K562 (cell line): ENCODE results near the gene PRSS38. TPM values are rescaled to one million over a fixed set of nuclear protein-coding genes. Genes with fewer than 3 reads are reported as not detected.

Experiments used
- CGGBP1 ChIP-seq: fragments of 250-450 bp; sonication (Bioruptor Pico); IDR thresholded peaks from 2 replicates; pipeline ENCODE4 v1.9.0; 2021; ENCODE audit warnings: mild to moderate bottlenecking
- FUS ChIP-seq: fragments of 200-400 bp; formaldehyde crosslinking; optimal IDR thresholded peaks from 2 replicates; pipeline ENCODE3; 2017; ENCODE audit warnings: low read depth, low read length
- JUN ChIP-seq, 2 experiments: sonication (generic) in 1 of 2; formaldehyde crosslinking in 1 of 2; IDR thresholded peaks; 2 replicates each; pipeline versions ENCODE4 v1.6.1 to v1.8.0; 2012 to 2022; ENCODE audit warnings: borderline replicate concordance in 2 of 2, mild to moderate bottlenecking in 2 of 2, improper control_type of control experiment in 1 of 2, low read depth in 1 of 2, low read length in 1 of 2, missing genetic modification reagents in 1 of 2
- MYBL2 ChIP-seq, 2 experiments: fragments of 450-650 bp in 1 of 2; sonication (generic) in 1 of 2; formaldehyde crosslinking in 1 of 2; IDR thresholded peaks; 2 replicates each; pipeline versions ENCODE4 v1.6.1 to v1.8.1; 2017 to 2022; ENCODE audit warnings: borderline replicate concordance in 1 of 2, inconsistent platforms in 1 of 2, low read depth in 1 of 2, mild to moderate bottlenecking in 1 of 2, missing genetic modification reagents in 1 of 2, moderate library complexity in 1 of 2
- NCOA4 ChIP-seq: fragments of 450-650 bp; IDR thresholded peaks from 2 replicates; pipeline ENCODE4 v1.6.1; 2018; ENCODE audit warnings: mild to moderate bottlenecking; ENCODE audit not compliant: partially characterized antibody
- PTTG1 ChIP-seq: fragments of 450-650 bp; IDR thresholded peaks from 2 replicates; pipeline ENCODE4 v1.6.1; 2016; ENCODE audit warnings: low read depth, mild to moderate bottlenecking, missing genetic modification characterization, missing compliant biosample characterization
- RAD21 ChIP-seq, 2 experiments: fragments of 250-450 bp in 1 of 2; fragments of 450-650 bp in 1 of 2; sonication (Bioruptor Pico) in 1 of 2; formaldehyde crosslinking in 1 of 2; IDR thresholded peaks in 1 of 2; conservative IDR thresholded peaks in 1 of 2; 2 replicates each; pipeline versions ENCODE4 v1.4.0 to v1.8.0; 2020 to 2022; ENCODE audit warnings: mild to moderate bottlenecking in 2 of 2, moderate library complexity in 1 of 2
- RAD51 ChIP-seq: fragments of 450-650 bp; IDR thresholded peaks from 2 replicates; pipeline ENCODE4 v1.7.1; 2016; ENCODE audit warnings: low read depth, mild to moderate bottlenecking, borderline replicate concordance
- RCOR1 ChIP-seq, 2 experiments: IDR thresholded peaks; 2 replicates each; pipeline ENCODE4 v1.6.1; 2012; ENCODE audit warnings: low read depth in 2 of 2, low read length in 2 of 2, borderline replicate concordance in 1 of 2, improper control_type of control experiment in 1 of 2
- XRCC5 ChIP-seq: fragments of 200-400 bp; formaldehyde crosslinking; IDR thresholded peaks from 2 replicates; pipeline ENCODE4 v1.6.1; 2017; ENCODE audit warnings: low read depth, mild to moderate bottlenecking, low read length
- YBX1 ChIP-seq: fragments of 450-650 bp; IDR thresholded peaks from 2 replicates; pipeline ENCODE4 v1.7.1; 2016; ENCODE audit warnings: mild to moderate bottlenecking
- ZNF41 ChIP-seq: fragments of 250-450 bp; sonication (Bioruptor Pico); conservative IDR thresholded peaks from 2 replicates; pipeline ENCODE4 v1.4.0; 2020; ENCODE audit warnings: mild to moderate bottlenecking
- ZNF668 ChIP-seq: fragments of 250-450 bp; sonication (Bioruptor Pico); IDR thresholded peaks from 2 replicates; pipeline ENCODE4 v1.8.0; 2022; ENCODE audit warnings: mild to moderate bottlenecking, inconsistent platforms
- polyA plus RNA-seq, 8 experiments: library from polyadenylated mRNA; depleted of rRNA in 4 of 8; stranded (reverse) in 5 of 8; unstranded in 3 of 8; fragments of >200 nt; fragmentation: Nextera tagmentation in 2 of 8; fragmentation: Illumina TruSeq in 1 of 8; extraction: Ambion mirVana in 2 of 8; extraction: Trizol in 1 of 8; gene quantifications; 2 replicates each; pipeline versions ENCODE4 v1.2.1 to v1.2.3, GENCODE V29; 2011 to 2014; ENCODE audit warnings: inconsistent platforms in 1 of 8, missing spikeins in 1 of 8
- total RNA-seq, 7 experiments: library from RNA; depleted of rRNA in 6 of 7; stranded (reverse); fragments of >200 nt in 6 of 7; fragmentation: Illumina TruSeq in 2 of 7; extraction: Trizol in 2 of 7; gene quantifications; 2 replicates each; pipeline versions ENCODE4 v1.2.1 to v1.2.3, GENCODE V29; 2011 to 2021; ENCODE audit warnings: low replicate concordance in 1 of 7
- TF ChIP-seq, protein P1 (sequence below): fragments of 450-650 bp; IDR thresholded peaks from 2 replicates; pipeline ENCODE4 v1.6.1; 2016; ENCODE audit warnings: mild to moderate bottlenecking, moderate library complexity

Gene PRSS38
- total and polyA plus RNA-seq, 9 of the 15 experiments (the other 6 are each of a cell fraction or from before 2014, with no cell fraction given): 0.09 to 0.14 TPM; not detected in 7

DNA sequence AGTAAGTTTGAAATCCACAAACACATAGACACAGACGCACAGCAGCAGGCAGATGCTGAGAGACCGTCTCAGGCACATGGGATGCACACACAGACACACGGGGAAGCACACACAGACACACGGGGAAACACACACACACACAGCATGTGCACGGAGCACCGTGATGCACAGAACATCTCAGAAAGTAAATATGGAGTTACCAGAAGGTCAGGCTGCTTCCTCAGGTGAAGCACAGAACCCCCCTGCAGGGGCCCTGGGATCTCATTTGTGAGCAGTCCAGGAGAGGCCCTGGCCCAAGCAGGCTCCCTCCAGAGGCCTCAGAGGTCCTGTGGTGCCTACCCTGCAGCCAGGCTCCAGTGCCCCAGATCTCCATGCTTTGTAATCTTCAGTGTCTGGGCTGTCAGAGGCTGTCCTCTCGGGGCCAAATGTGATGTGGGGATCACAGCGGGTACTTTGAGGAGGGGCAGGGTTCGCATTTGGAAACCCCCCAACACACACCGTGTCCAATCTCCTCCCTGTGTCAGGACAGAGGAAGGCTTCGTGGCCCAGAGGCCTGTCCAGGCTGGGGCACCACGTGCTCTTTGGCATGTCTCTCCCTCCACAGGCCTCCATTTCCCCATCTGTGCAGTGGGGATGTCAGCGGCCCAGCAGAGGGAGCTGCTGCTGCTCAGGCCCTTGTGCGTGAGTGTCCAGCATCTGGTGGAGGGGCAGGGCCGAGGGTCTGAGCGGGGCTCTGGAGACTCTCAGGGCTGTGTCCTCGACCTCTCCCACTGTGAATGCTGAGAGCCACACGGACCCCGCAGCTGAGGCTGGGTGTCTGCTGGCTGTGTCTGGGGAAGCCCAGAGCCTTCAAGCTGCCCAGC lies 23.0 kb upstream of the PRSS38 start (continued):
- TF ChIP-seq, protein P1, sequence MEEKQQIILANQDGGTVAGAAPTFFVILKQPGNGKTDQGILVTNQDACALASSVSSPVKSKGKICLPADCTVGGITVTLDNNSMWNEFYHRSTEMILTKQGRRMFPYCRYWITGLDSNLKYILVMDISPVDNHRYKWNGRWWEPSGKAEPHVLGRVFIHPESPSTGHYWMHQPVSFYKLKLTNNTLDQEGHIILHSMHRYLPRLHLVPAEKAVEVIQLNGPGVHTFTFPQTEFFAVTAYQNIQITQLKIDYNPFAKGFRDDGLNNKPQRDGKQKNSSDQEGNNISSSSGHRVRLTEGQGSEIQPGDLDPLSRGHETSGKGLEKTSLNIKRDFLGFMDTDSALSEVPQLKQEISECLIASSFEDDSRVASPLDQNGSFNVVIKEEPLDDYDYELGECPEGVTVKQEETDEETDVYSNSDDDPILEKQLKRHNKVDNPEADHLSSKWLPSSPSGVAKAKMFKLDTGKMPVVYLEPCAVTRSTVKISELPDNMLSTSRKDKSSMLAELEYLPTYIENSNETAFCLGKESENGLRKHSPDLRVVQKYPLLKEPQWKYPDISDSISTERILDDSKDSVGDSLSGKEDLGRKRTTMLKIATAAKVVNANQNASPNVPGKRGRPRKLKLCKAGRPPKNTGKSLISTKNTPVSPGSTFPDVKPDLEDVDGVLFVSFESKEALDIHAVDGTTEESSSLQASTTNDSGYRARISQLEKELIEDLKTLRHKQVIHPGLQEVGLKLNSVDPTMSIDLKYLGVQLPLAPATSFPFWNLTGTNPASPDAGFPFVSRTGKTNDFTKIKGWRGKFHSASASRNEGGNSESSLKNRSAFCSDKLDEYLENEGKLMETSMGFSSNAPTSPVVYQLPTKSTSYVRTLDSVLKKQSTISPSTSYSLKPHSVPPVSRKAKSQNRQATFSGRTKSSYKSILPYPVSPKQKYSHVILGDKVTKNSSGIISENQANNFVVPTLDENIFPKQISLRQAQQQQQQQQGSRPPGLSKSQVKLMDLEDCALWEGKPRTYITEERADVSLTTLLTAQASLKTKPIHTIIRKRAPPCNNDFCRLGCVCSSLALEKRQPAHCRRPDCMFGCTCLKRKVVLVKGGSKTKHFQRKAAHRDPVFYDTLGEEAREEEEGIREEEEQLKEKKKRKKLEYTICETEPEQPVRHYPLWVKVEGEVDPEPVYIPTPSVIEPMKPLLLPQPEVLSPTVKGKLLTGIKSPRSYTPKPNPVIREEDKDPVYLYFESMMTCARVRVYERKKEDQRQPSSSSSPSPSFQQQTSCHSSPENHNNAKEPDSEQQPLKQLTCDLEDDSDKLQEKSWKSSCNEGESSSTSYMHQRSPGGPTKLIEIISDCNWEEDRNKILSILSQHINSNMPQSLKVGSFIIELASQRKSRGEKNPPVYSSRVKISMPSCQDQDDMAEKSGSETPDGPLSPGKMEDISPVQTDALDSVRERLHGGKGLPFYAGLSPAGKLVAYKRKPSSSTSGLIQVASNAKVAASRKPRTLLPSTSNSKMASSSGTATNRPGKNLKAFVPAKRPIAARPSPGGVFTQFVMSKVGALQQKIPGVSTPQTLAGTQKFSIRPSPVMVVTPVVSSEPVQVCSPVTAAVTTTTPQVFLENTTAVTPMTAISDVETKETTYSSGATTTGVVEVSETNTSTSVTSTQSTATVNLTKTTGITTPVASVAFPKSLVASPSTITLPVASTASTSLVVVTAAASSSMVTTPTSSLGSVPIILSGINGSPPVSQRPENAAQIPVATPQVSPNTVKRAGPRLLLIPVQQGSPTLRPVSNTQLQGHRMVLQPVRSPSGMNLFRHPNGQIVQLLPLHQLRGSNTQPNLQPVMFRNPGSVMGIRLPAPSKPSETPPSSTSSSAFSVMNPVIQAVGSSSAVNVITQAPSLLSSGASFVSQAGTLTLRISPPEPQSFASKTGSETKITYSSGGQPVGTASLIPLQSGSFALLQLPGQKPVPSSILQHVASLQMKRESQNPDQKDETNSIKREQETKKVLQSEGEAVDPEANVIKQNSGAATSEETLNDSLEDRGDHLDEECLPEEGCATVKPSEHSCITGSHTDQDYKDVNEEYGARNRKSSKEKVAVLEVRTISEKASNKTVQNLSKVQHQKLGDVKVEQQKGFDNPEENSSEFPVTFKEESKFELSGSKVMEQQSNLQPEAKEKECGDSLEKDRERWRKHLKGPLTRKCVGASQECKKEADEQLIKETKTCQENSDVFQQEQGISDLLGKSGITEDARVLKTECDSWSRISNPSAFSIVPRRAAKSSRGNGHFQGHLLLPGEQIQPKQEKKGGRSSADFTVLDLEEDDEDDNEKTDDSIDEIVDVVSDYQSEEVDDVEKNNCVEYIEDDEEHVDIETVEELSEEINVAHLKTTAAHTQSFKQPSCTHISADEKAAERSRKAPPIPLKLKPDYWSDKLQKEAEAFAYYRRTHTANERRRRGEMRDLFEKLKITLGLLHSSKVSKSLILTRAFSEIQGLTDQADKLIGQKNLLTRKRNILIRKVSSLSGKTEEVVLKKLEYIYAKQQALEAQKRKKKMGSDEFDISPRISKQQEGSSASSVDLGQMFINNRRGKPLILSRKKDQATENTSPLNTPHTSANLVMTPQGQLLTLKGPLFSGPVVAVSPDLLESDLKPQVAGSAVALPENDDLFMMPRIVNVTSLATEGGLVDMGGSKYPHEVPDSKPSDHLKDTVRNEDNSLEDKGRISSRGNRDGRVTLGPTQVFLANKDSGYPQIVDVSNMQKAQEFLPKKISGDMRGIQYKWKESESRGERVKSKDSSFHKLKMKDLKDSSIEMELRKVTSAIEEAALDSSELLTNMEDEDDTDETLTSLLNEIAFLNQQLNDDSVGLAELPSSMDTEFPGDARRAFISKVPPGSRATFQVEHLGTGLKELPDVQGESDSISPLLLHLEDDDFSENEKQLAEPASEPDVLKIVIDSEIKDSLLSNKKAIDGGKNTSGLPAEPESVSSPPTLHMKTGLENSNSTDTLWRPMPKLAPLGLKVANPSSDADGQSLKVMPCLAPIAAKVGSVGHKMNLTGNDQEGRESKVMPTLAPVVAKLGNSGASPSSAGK: peak; percentile 28; the same call in 1 of the 2 replicates
- TF ChIP-seq XRCC5 (no peak), NCOA4 (no peak), CGGBP1 (no peak), ZNF668 (CRISPR knock-in tag) (no peak), RAD51 (no peak), RCOR1 (IDR thresholded peaks at IDR 0.05; ENCODE audit: borderline replicate concordance in 1 of 2, low read depth in 2 of 2, low read length in 2 of 2) (peak in 1 of 2 experiments; percentile 31; a peak in 1 of 4 replicates), ZNF41 (no peak), RAD21 (CRISPR knock-in tag; conservative IDR thresholded peaks at IDR 0.05 in 1 of 2, IDR thresholded peaks at IDR 0.05 in 1 of 2) (peak in 1 of 2 experiments; percentile 45; a peak in 1 of 4 replicates), FUS (no peak), YBX1 (no peak), MYBL2 (IDR thresholded peaks at IDR 0.05; ENCODE audit: low read depth) (no peak), MYBL2 (CRISPR knock-in tag; IDR thresholded peaks at IDR 0.05; ENCODE audit: borderline replicate concordance) (no peak), PTTG1 (tag) (no peak), JUN (IDR thresholded peaks at IDR 0.05; ENCODE audit: borderline replicate concordance, low read depth, low read length) (no peak), JUN (CRISPR knock-in tag; IDR thresholded peaks at IDR 0.05; ENCODE audit: borderline replicate concordance) (no peak)
